CD4-positive, CD25-positive, alpha-beta regulatory T cell (primary cell): Measurements from ENCODE around the gene TRDN. TPM values are rescaled to one million over a fixed set of nuclear protein-coding genes. Genes with fewer than 3 reads are reported as not detected.
"Not testable (repeated sequence)": the region's sequence is repeated elsewhere in the genome, so short reads cannot be mapped to it uniquely, and the experiment has no call there.

Experiments
- ATAC-seq, 2 donors: fragments of 150-1000 bp; cut with Tn5 transposase; one replicate each; pipeline ENCODE4 v1.10.0; 2021; ENCODE audit warnings: low read depth in 2 of 2, moderate number of reproducible peaks in 2 of 2, moderate library complexity in 1 of 2
- DNase-seq, 3 donors: peaks; one replicate each; pipeline versions ENCODE4 v3.0.0 to v3.0.0-alpha.2; 2012 to 2022; ENCODE audit warnings: mixed read lengths in 1 of 3
- H3K27ac ChIP-seq: one replicate; pipeline ENCODE4 v1.7.0; 2013; ENCODE audit warnings: mild to moderate bottlenecking, low read length; ENCODE audit not compliant: insufficient read depth, poor library complexity, severe bottlenecking
- H3K27me3 ChIP-seq: one replicate; pipeline ENCODE4 v1.7.0; 2013; ENCODE audit warnings: low read length; ENCODE audit not compliant: control insufficient read depth, insufficient read depth
- H3K36me3 ChIP-seq: one replicate; pipeline ENCODE4 v1.7.0; 2013; ENCODE audit warnings: mild to moderate bottlenecking, low read length, moderate library complexity; ENCODE audit not compliant: control insufficient read depth, insufficient read depth
- H3K4me1 ChIP-seq: 2 replicates; pipeline ENCODE4 v1.7.0; 2013; ENCODE audit warnings: mild to moderate bottlenecking, low read length; ENCODE audit not compliant: insufficient read depth, control insufficient read depth, poor library complexity, severe bottlenecking
- H3K4me3 ChIP-seq: one replicate; pipeline ENCODE4 v1.7.0; 2013; ENCODE audit warnings: low read depth, mild to moderate bottlenecking, low read length, moderate library complexity
- H3K9me3 ChIP-seq, 2 experiments: 1 replicate in 1 of 2; 2 replicates in 1 of 2; pipeline ENCODE4 v1.7.0; 2013; ENCODE audit warnings: low read length in 2 of 2, mild to moderate bottlenecking in 1 of 2, moderate library complexity in 1 of 2; ENCODE audit not compliant: control insufficient read depth in 2 of 2
- H3K27ac Mint-ChIP-seq, 3 donors: one replicate each; pipeline ENCODE4 v1.8.0; 2020 to 2022; ENCODE audit warnings: mild to moderate bottlenecking in 3 of 3, mixed read lengths in 3 of 3, moderate library complexity in 2 of 3
- H3K27me3 Mint-ChIP-seq: one replicate; pipeline ENCODE4 v1.8.0; 2022; ENCODE audit warnings: mild to moderate bottlenecking, mixed read lengths
- H3K36me3 Mint-ChIP-seq: one replicate; pipeline ENCODE4 v1.8.0; 2020; ENCODE audit warnings: mixed read lengths
- H3K4me1 Mint-ChIP-seq, 4 donors: one replicate each; pipeline ENCODE4 v1.8.0; 2020 to 2022; ENCODE audit warnings: mixed read lengths in 4 of 4, mild to moderate bottlenecking in 1 of 4
- H3K4me3 Mint-ChIP-seq, 4 donors: one replicate each; pipeline ENCODE4 v1.8.0; 2020 to 2022; ENCODE audit warnings: mild to moderate bottlenecking in 4 of 4, mixed read lengths in 4 of 4, moderate library complexity in 3 of 4
- H3K9me3 Mint-ChIP-seq, 7 donors: one replicate each; pipeline ENCODE4 v1.8.0; 2020 to 2022; ENCODE audit warnings: mixed read lengths in 7 of 7, mild to moderate bottlenecking in 3 of 7, moderate library complexity in 2 of 7
- polyA plus RNA-seq, 4 donors: library from polyadenylated mRNA; unstranded; fragments of 300-500 nt; fragmentation: Illumina TruSeq; gene quantifications; one replicate each; pipeline ENCODE4 v1.2.3, GENCODE V29; 2021
- total RNA-seq: library from RNA; stranded (reverse); gene quantifications from one replicate; pipeline ENCODE4 v1.2.3, GENCODE V29; 2022

The TRDN gene
- total and polyA plus RNA-seq, 5 donors from 2014 or later = not detected

GRCh38 chr6:123575188-123575587 lies 61.6 kb downstream of the TRDN start:
- Histone ChIP-seq H3K4me3 (no peak overlapping the region), H3K27ac (no peak overlapping the region), H3K36me3 (no peaks in the 10 kb centered on the region), H3K27me3 (no peaks in the 10 kb centered on the region), H3K9me3 (no peaks in the 10 kb centered on the region), H3K4me1 (no peaks in the 10 kb centered on the region)
- no peak overlapping the region for H3K27ac Mint-ChIP-seq
- H3K36me3 Mint-ChIP-seq = no peaks in the 10 kb centered on the region
- ATAC-seq (no peak), DNase-seq (no peak)
- H3K27me3 Mint-ChIP-seq = no peaks in the 10 kb centered on the region
- H3K9me3 Mint-ChIP-seq = peaks cover 0 to 8% (median 4%) of the 10 kb centered on the region in 7 donors
- no peaks in the 10 kb centered on the region for H3K4me1 Mint-ChIP-seq
- no peak overlapping the region for H3K4me3 Mint-ChIP-seq

DNA sequence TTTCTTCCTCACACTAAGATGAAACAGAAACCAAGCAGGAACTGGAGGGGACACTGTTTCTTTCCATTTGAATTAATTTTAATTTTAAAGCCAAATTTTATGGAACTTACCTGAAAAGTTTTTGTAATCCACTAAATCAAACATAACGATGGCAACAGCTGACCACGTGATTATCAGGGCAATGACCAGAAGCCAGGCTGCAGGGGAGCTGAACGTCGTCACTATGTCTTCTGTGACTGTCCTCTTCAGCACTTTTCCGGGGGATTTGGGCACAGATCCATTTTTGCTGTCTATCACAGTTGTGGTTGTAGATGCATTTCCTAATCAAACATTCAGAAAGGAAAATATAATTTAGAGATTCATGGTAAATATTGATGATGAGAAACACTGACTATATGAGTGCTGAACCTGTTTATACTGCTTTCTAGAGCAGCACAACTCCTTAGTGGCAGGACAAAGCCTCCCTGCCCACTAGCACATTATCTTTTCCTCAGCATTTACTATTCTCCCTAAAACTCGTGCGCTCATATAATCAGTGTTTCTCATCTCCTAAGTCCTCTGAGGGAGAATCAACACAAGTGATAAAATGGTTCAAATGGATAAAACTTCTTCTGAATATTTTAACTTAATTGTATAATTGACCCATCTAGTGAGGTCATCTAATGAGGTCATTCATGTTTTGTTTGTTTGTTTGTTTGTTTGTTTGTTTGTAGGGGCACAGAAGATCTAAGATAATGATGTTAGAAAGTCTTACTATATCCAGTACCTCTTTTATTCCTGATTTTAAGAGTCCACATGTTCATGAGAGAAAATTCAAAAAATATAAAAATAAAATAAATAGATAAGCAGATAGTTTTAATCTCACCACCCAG lies 65.7 kb downstream of the TRDN start:
- Mint-ChIP-seq H3K9me3 (peaks cover 0 to 8% (median 5%) of the 10 kb centered on the region in 7 donors), H3K4me3 (no peak overlapping the region), H3K27ac (no peak overlapping the region), H3K4me1 (no peaks in the 10 kb centered on the region), H3K27me3 (no peaks in the 10 kb centered on the region), H3K36me3 (no peaks in the 10 kb centered on the region)
- no peak overlapping the region for H3K4me3 ChIP-seq
- no peaks in the 10 kb centered on the region for H3K4me1 ChIP-seq
- H3K27me3 ChIP-seq = no peaks in the 10 kb centered on the region
- no peak for ATAC-seq
- H3K9me3 ChIP-seq = no peaks in the 10 kb centered on the region
- no peak overlapping the region for H3K27ac ChIP-seq
- DNase-seq = no peak
- H3K36me3 ChIP-seq = no peaks in the 10 kb centered on the region

DNA sequence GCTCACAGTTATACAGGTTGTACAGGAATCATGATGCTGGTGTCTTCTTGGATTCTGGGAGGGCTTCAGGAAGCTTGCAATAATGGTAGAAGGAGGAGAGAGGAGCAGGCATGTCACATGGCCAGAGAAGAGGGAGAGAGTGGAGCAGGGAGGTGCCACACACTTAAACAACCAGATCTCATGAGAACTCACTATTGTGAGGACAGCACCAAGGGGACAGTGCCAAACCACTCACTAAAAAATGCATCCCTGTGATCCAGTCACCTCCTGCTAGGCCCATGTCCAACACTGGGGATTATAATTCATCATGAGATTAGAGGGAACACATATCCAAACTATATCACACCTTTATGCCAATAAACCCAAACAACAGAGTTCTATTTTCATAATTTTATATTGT lies 67.2 kb downstream of the TRDN start:
- H3K4me3 Mint-ChIP-seq = no peak overlapping the region
- no peaks in the 10 kb centered on the region for H3K36me3 ChIP-seq
- no peaks in the 10 kb centered on the region for H3K4me1 Mint-ChIP-seq
- peaks cover 0 to 12% (median 7%) of the 10 kb centered on the region in 7 donors for H3K9me3 Mint-ChIP-seq
- H3K4me3 ChIP-seq = no peak overlapping the region
- ATAC-seq = no peak
- H3K27me3 Mint-ChIP-seq = no peaks in the 10 kb centered on the region
- H3K27ac ChIP-seq = no peak overlapping the region
- H3K27ac Mint-ChIP-seq = no peak overlapping the region
- no peaks in the 10 kb centered on the region for H3K27me3 ChIP-seq
- H3K4me1 ChIP-seq = no peaks in the 10 kb centered on the region
- no peaks in the 10 kb centered on the region for H3K9me3 ChIP-seq
- DNase-seq = no peak
- H3K36me3 Mint-ChIP-seq = no peaks in the 10 kb centered on the region

- H3K27me3 ChIP-seq = no peaks in the 10 kb centered on the region
- H3K4me3 ChIP-seq = no peak overlapping the region
- H3K36me3 ChIP-seq = no peaks in the 10 kb centered on the region
- ATAC-seq = no peak
- H3K9me3 Mint-ChIP-seq = peaks cover 0 to 19% (median 10%) of the 10 kb centered on the region in 7 donors
- no peak overlapping the region for H3K4me3 Mint-ChIP-seq
- no peaks in the 10 kb centered on the region for H3K36me3 Mint-ChIP-seq
- H3K27ac ChIP-seq = no peak overlapping the region
- no peaks in the 10 kb centered on the region for H3K4me1 Mint-ChIP-seq
- DNase-seq = no peak
- no peaks in the 10 kb centered on the region for H3K27me3 Mint-ChIP-seq
- no peaks in the 10 kb centered on the region for H3K9me3 ChIP-seq
- H3K27ac Mint-ChIP-seq = no peak overlapping the region
- no peaks in the 10 kb centered on the region for H3K4me1 ChIP-seq
These were observed 71.2 kb downstream of the TRDN start for GRCh38 chr6:123565529-123565928.

GRCh38 chr6:123564361-123564760 lies 72.4 kb downstream of the TRDN start:
- Mint-ChIP-seq H3K27ac (no peak overlapping the region), H3K9me3 (peaks cover 0 to 19% (median 14%) of the 10 kb centered on the region in 7 donors), H3K36me3 (no peaks in the 10 kb centered on the region), H3K27me3 (no peaks in the 10 kb centered on the region), H3K4me1 (no peaks in the 10 kb centered on the region), H3K4me3 (no peak overlapping the region)
- ATAC-seq = no peak
- DNase-seq = no peak
- Histone ChIP-seq H3K4me3 (no peak overlapping the region), H3K27me3 (no peaks in the 10 kb centered on the region), H3K9me3 (no peaks in the 10 kb centered on the region), H3K27ac (no peak overlapping the region), H3K36me3 (no peaks in the 10 kb centered on the region), H3K4me1 (no peaks in the 10 kb centered on the region)

- no peak for ATAC-seq
These were observed 74.1 kb downstream of the TRDN start for GRCh38 chr6:123562677-123563076.

GRCh38 chr6:123562264-123562663 lies 74.5 kb downstream of the TRDN start:
- DNase-seq = no peak
- H3K4me3 Mint-ChIP-seq = no peak overlapping the region
- Histone ChIP-seq H3K27ac (no peak overlapping the region), H3K9me3 (no peaks in the 10 kb centered on the region), H3K4me3 (no peak overlapping the region), H3K4me1 (no peaks in the 10 kb centered on the region), H3K27me3 (no peaks in the 10 kb centered on the region), H3K36me3 (no peaks in the 10 kb centered on the region)
- no peak overlapping the region for H3K27ac Mint-ChIP-seq
- no peaks in the 10 kb centered on the region for H3K36me3 Mint-ChIP-seq
- ATAC-seq = no peak
- peaks cover 0 to 22% (median 9%) of the 10 kb centered on the region in 7 donors for H3K9me3 Mint-ChIP-seq
- H3K27me3 Mint-ChIP-seq = no peaks in the 10 kb centered on the region
- no peaks in the 10 kb centered on the region for H3K4me1 Mint-ChIP-seq

More at GRCh38 chr6:123562677-123563076, 74.1 kb downstream of the TRDN start:
- peaks cover 0 to 23% (median 11%) of the 10 kb centered on the region in 7 donors for H3K9me3 Mint-ChIP-seq
- no peak overlapping the region for H3K4me3 Mint-ChIP-seq
- H3K27me3 ChIP-seq = no peaks in the 10 kb centered on the region
- H3K36me3 Mint-ChIP-seq = no peaks in the 10 kb centered on the region
- H3K4me1 Mint-ChIP-seq = no peaks in the 10 kb centered on the region
- no peaks in the 10 kb centered on the region for H3K36me3 ChIP-seq
- H3K9me3 ChIP-seq = no peaks in the 10 kb centered on the region
- H3K27me3 Mint-ChIP-seq = no peaks in the 10 kb centered on the region
- no peak overlapping the region for H3K27ac ChIP-seq
- H3K4me1 ChIP-seq = no peaks in the 10 kb centered on the region
- no peak overlapping the region for H3K4me3 ChIP-seq
- H3K27ac Mint-ChIP-seq = no peak overlapping the region
- no peak for DNase-seq

DNA sequence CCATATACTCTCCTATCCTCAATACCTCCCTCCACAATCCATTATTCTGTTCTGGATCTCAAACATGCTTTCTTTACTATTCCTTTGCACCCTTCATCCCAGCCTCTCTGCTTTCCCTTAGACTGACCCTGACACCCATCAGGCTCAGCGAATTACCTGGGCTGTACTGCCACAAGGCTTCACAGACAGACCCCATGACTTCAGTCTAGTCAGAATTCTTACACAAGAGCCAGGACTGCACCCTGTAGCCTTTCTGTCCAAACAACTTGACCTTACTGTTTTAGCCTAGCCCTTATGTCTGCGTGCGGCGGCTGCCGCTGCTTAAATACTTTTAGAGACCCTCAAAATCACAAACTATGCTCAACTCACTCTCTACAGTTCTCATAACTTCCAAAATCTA lies 76.9 kb downstream of the TRDN start:
- not testable (repeated sequence) for H3K27me3 ChIP-seq, DNase-seq, H3K4me3 Mint-ChIP-seq, H3K27me3 Mint-ChIP-seq, H3K4me3 ChIP-seq, H3K36me3 Mint-ChIP-seq, H3K9me3 ChIP-seq, H3K27ac ChIP-seq, H3K36me3 ChIP-seq, H3K27ac Mint-ChIP-seq, H3K4me1 Mint-ChIP-seq, ATAC-seq, H3K4me1 ChIP-seq
- peaks cover 0 to 25% (median 8%) of the 10 kb centered on the region in 7 donors for H3K9me3 Mint-ChIP-seq
